SH-SY5Y (cell line): ENCODE data around the gene FOXK2.

ENCODE experiments used
- GATA2 ChIP-seq: IDR thresholded peaks from 2 replicates; pipeline ENCODE4 v1.6.1; 2011; ENCODE audit warnings: mild to moderate bottlenecking, low read depth, low read length
- GATA3 ChIP-seq: IDR thresholded peaks from 2 replicates; pipeline ENCODE4 v1.6.1; 2011; ENCODE audit warnings: low read depth, mild to moderate bottlenecking, low read length, moderate library complexity

- no peak for TF ChIP-seq GATA2
- no peak for TF ChIP-seq GATA3
These were observed 11.8 kb upstream of the FOXK2 start for GRCh38 chr17:82507631-82508175.
